Measurements from ENCODE around the gene CCDC102B.

DNA sequence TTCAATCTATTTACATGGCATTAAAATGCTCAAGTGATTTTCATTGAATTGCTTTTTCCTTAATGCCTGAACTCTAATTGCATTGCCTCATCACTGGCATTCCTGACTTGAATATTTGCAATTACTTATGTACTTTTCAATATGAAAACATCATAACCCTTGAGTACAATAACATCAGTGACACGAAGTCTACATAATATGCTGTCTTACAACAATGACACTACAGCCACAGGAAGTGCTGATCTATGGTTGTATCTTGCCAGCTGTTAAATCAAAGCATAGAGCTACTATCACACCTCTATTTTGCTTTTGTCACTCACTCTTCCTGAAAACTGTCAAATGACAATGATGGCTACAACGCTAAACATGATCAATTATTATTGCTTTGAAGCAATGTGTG lies 156.9 kb downstream of the CCDC102B start:
- TF ChIP-seq TAF1 (IDR thresholded peaks at IDR 0.05; ENCODE audit: borderline replicate concordance, low read depth, low read length) (no peak), POLR2AphosphoS5 (IDR thresholded peaks at IDR 0.05; ENCODE audit: low read depth, low read length) (no peak), POLR2A (IDR thresholded peaks at IDR 0.05; ENCODE audit: low read depth, low read length) (no peak)

All from GM12892 (cell line).